H1 (cell line): ENCODE results near the gene KPNA6. TPM values are rescaled to one million over a fixed set of nuclear protein-coding genes. Genes with fewer than 3 reads are reported as not detected.

ENCODE experiments used
- CTCF ChIA-PET: fragments of 300-600 bp; sonication (Branson Sonifier 250); formaldehyde crosslinking; loops from one replicate; lab custom pipeline; 2021; ENCODE audit not compliant: partially characterized antibody; lab: Charles Lee
- POLR2A ChIA-PET: fragments of 300-600 bp; sonication (Branson Sonifier 250); formaldehyde crosslinking; loops from one replicate; lab custom pipeline; 2021; ENCODE audit warnings: inconsistent platforms; ENCODE audit not compliant: partially characterized antibody; lab: Charles Lee
- DNase-seq, 2 experiments: peaks; one replicate each; pipeline versions ENCODE4 v3.0.0 to v3.0.0-alpha.2; 2010 to 2022; ENCODE audit warnings: low spot score in 2 of 2, low read depth in 1 of 2, mixed read lengths in 1 of 2
- FAIRE-seq: peaks from 2 replicates; lab custom pipeline; 2011; peaks lifted over from hg19 to GRCh38; lab: Jason Lieb, UNC
- H2AFZ ChIP-seq: 2 replicates; pipeline ENCODE4 v1.8.1; 2012; ENCODE audit warnings: low read length, inconsistent platforms
- H2AK5ac ChIP-seq: 2 replicates; pipeline ENCODE4 v1.6.1; 2013; ENCODE audit warnings: low read depth, low read length
- H2BK120ac ChIP-seq: replicated peaks from 2 replicates; pipeline ENCODE3; 2013; ENCODE audit warnings: low read depth, low read length, inconsistent platforms
- H2BK12ac ChIP-seq: 2 replicates; pipeline ENCODE4 v1.6.1; 2013; ENCODE audit warnings: low read depth, low read length
- H2BK15ac ChIP-seq: 2 replicates; pipeline ENCODE4 v1.6.1; 2013; ENCODE audit warnings: low read length
- H2BK20ac ChIP-seq: 2 replicates; pipeline ENCODE4 v1.6.1; 2013; ENCODE audit warnings: low read length
- H2BK5ac ChIP-seq: 2 replicates; pipeline ENCODE4 v1.6.1; 2013; ENCODE audit warnings: low read depth, low read length
- H3K14ac ChIP-seq: 2 replicates; pipeline ENCODE4 v1.6.1; 2013; ENCODE audit warnings: inconsistent platforms; ENCODE audit not compliant: insufficient read length
- H3K18ac ChIP-seq: 2 replicates; pipeline ENCODE4 v1.6.1; 2013; ENCODE audit warnings: low read length; ENCODE audit errors: extremely low read depth
- H3K23ac ChIP-seq: 2 replicates; pipeline ENCODE4 v1.6.1; 2013; ENCODE audit warnings: inconsistent platforms; ENCODE audit not compliant: insufficient read length
- H3K23me2 ChIP-seq: 2 replicates; pipeline ENCODE4 v1.6.1; 2013; ENCODE audit warnings: low read depth, low read length
- H3K27ac ChIP-seq: 2 replicates; pipeline ENCODE4 v1.6.1; 2011; ENCODE audit warnings: low read depth, low read length, inconsistent platforms
- H3K27me3 ChIP-seq, 4 experiments: replicated peaks in 1 of 4; 1 replicate in 1 of 4; 2 replicates in 3 of 4; pipeline versions ENCODE4 v1.6.1 to v1.8.1; 2011 to 2013; ENCODE audit warnings: low read length in 3 of 4, mild to moderate bottlenecking in 3 of 4, inconsistent platforms in 2 of 4, mixed read lengths in 2 of 4, moderate library complexity in 1 of 4; ENCODE audit not compliant: control insufficient read depth in 3 of 4, insufficient read depth in 3 of 4; ENCODE audit errors: extremely low read depth in 1 of 4
- H3K36me3 ChIP-seq, 4 experiments: 2 replicates each; pipeline versions ENCODE4 v1.6.1 to v1.8.1; 2011 to 2013; ENCODE audit warnings: mild to moderate bottlenecking in 4 of 4, low read length in 3 of 4, moderate library complexity in 2 of 4, control low read depth in 1 of 4, inconsistent platforms in 1 of 4; ENCODE audit not compliant: insufficient read depth in 4 of 4, control insufficient read depth in 2 of 4
- H3K4ac ChIP-seq: replicated peaks from 2 replicates; pipeline ENCODE3; 2013; ENCODE audit warnings: low read length, low read depth, mixed read lengths, inconsistent platforms; ENCODE audit not compliant: insufficient read length
- H3K4me1 ChIP-seq, 4 experiments: replicated peaks in 1 of 4; 1 replicate in 1 of 4; 2 replicates in 3 of 4; pipeline versions ENCODE4 v1.6.1 to v1.8.1; 2011 to 2013; ENCODE audit warnings: low read length in 3 of 4, inconsistent platforms in 2 of 4, mixed read lengths in 1 of 4; ENCODE audit not compliant: insufficient read depth in 4 of 4, control insufficient read depth in 3 of 4
- H3K4me2 ChIP-seq, 2 experiments: 2 replicates each; pipeline versions ENCODE4 v1.6.1 to v1.8.1; 2011 to 2013; ENCODE audit warnings: low read depth in 2 of 2, low read length in 2 of 2, control low read depth in 1 of 2, inconsistent platforms in 1 of 2, mild to moderate bottlenecking in 1 of 2; ENCODE audit not compliant: insufficient read depth in 1 of 2
- H3K4me3 ChIP-seq, 4 experiments: fragments of 200-600, 300-600 bp in 1 of 4; sonication (generic), shearing (Covaris generic), sonication (Bioruptor Twin) in 1 of 4; 2 replicates each; pipeline versions ENCODE4 v1.5.1 to v1.8.1; 2011 to 2016; ENCODE audit warnings: low read length in 4 of 4, low read depth in 3 of 4, control low read depth in 2 of 4, inconsistent platforms in 2 of 4, mild to moderate bottlenecking in 2 of 4, mixed read lengths in 1 of 4, moderate library complexity in 1 of 4; ENCODE audit not compliant: insufficient read depth in 2 of 4; ENCODE audit errors: extremely low read depth in 1 of 4
- H3K56ac ChIP-seq: replicated peaks from 2 replicates; pipeline ENCODE3; 2013; ENCODE audit warnings: low read depth, mild to moderate bottlenecking, mixed read lengths, low read length, inconsistent platforms; ENCODE audit not compliant: insufficient read length
- H3K79me1 ChIP-seq: 2 replicates; pipeline ENCODE4 v1.6.1; 2013; ENCODE audit warnings: low read depth, low read length, control low read depth
- H3K79me2 ChIP-seq, 2 experiments: 2 replicates each; pipeline versions ENCODE4 v1.6.1 to v1.8.1; 2012 to 2013; ENCODE audit warnings: low read length in 2 of 2, mild to moderate bottlenecking in 2 of 2, inconsistent platforms in 1 of 2; ENCODE audit not compliant: insufficient read depth in 2 of 2, control insufficient read depth in 1 of 2
- H3K9ac ChIP-seq, 4 experiments: replicated peaks in 1 of 4; 1 replicate in 1 of 4; 2 replicates in 3 of 4; pipeline versions ENCODE4 v1.6.1 to v1.8.1; 2011 to 2013; ENCODE audit warnings: low read depth in 3 of 4, low read length in 3 of 4, control low read depth in 2 of 4, mild to moderate bottlenecking in 2 of 4, moderate library complexity in 2 of 4, inconsistent platforms in 1 of 4; ENCODE audit errors: extremely low read depth in 1 of 4
- H3K9me3 ChIP-seq, 2 experiments: 2 replicates each; pipeline versions ENCODE4 v1.6.1 to v1.8.1; 2012 to 2013; ENCODE audit warnings: mild to moderate bottlenecking in 2 of 2, moderate library complexity in 2 of 2, control low read depth in 1 of 2, inconsistent platforms in 1 of 2, low read depth in 1 of 2, low read length in 1 of 2, mixed read lengths in 1 of 2; ENCODE audit not compliant: insufficient read depth in 2 of 2
- H4K20me1 ChIP-seq, 2 experiments: replicated peaks in 1 of 2; 2 replicates each; pipeline versions ENCODE3 to v1.8.1; 2011 to 2013; ENCODE audit warnings: inconsistent platforms in 2 of 2, low read length in 2 of 2, mild to moderate bottlenecking in 1 of 2; ENCODE audit not compliant: insufficient read depth in 2 of 2, control insufficient read depth in 1 of 2
- H4K5ac ChIP-seq: 2 replicates; pipeline ENCODE4 v1.6.1; 2013; ENCODE audit warnings: low read length, low read depth, mixed read lengths, inconsistent platforms; ENCODE audit not compliant: insufficient read length
- H4K8ac ChIP-seq: 2 replicates; pipeline ENCODE4 v1.8.0; 2013; ENCODE audit warnings: mild to moderate bottlenecking, moderate library complexity, low read length, inconsistent platforms; ENCODE audit not compliant: insufficient read depth; ENCODE audit errors: extremely low read depth
- H4K91ac ChIP-seq: replicated peaks from 2 replicates; pipeline ENCODE3; 2013; ENCODE audit warnings: low read length, mixed read lengths, inconsistent platforms; ENCODE audit not compliant: insufficient read length
- ASH2L ChIP-seq: fragments of 200-600, 300-600 bp; sonication (generic); IDR thresholded peaks from one replicate; pipeline ENCODE4 v1.7.1; 2017; ENCODE audit warnings: low read length
- BCL11A ChIP-seq, 2 experiments: IDR thresholded peaks; one replicate each; pipeline ENCODE4 v1.6.1; 2011; ENCODE audit warnings: low read depth in 2 of 2, low read length in 2 of 2, mild to moderate bottlenecking in 2 of 2
- BRCA1 ChIP-seq: IDR thresholded peaks from 2 replicates; pipeline ENCODE4 v1.6.1; 2012; ENCODE audit warnings: low read depth, low read length, improper control_type of control experiment
- HDAC2 ChIP-seq, 2 experiments: fragments of 300-600 bp in 1 of 2; sonication (generic) in 1 of 2; IDR thresholded peaks; 2 replicates each; pipeline ENCODE4 v1.6.1; 2011 to 2012; ENCODE audit warnings: low read depth in 2 of 2, low read length in 2 of 2, mild to moderate bottlenecking in 2 of 2, moderate library complexity in 2 of 2, borderline replicate concordance in 1 of 2, inconsistent platforms in 1 of 2
- PHF8 ChIP-seq: fragments of 200-600 bp; sonication (generic); conservative IDR thresholded peaks from 2 replicates; pipeline ENCODE4 v1.7.1; 2012; ENCODE audit warnings: low read depth, mild to moderate bottlenecking, inconsistent platforms, low read length, moderate library complexity
- POLR2A ChIP-seq, 2 experiments: IDR thresholded peaks; 1 replicate in 1 of 2; 2 replicates in 1 of 2; pipeline ENCODE4 v1.6.1; 2011; ENCODE audit warnings: low read depth in 2 of 2, low read length in 2 of 2, mild to moderate bottlenecking in 2 of 2; ENCODE audit errors: control extremely low read depth in 1 of 2
- POU5F1 ChIP-seq: IDR thresholded peaks from 2 replicates; pipeline ENCODE4 v1.6.1; 2011; ENCODE audit warnings: low read depth, mild to moderate bottlenecking, low read length, moderate library complexity
- RAD21 ChIP-seq, 2 experiments: IDR thresholded peaks in 1 of 2; conservative IDR thresholded peaks in 1 of 2; 2 replicates each; pipeline ENCODE4 v1.6.1; 2011; ENCODE audit warnings: low read depth in 2 of 2, low read length in 2 of 2, improper control_type of control experiment in 1 of 2, inconsistent platforms in 1 of 2, mild to moderate bottlenecking in 1 of 2, moderate library complexity in 1 of 2
- TEAD4 ChIP-seq: IDR thresholded peaks from 2 replicates; pipeline ENCODE4 v1.6.1; 2012; ENCODE audit warnings: low read depth, low read length, inconsistent platforms, mixed read lengths
- WGBS, 2 experiments: shearing (Covaris generic) in 1 of 2; methylation state at CpG; one replicate each; pipeline versions ENCODE4 v1.1.6 to v1.1.7; 2013 to 2015; ENCODE audit warnings: low lambda C conversion rate in 2 of 2, mixed read lengths in 2 of 2, inconsistent platforms in 1 of 2, low coverage in 1 of 2, missing lambda C conversion rate in 1 of 2; ENCODE audit not compliant: insufficient replicate concordance in 2 of 2, insufficient coverage in 1 of 2, insufficient read length in 1 of 2; ENCODE audit errors: extremely low coverage in 1 of 2, missing lambda C conversion rate in 1 of 2; 5-methylcytosine and 5-hydroxymethylcytosine counted together
- polyA plus RNA-seq, 7 experiments: library from polyadenylated mRNA; depleted of rRNA in 3 of 7; stranded (reverse) in 5 of 7; unstranded in 2 of 7; fragments of >200 nt in 5 of 7; fragments of 200-250 nt in 2 of 7; gene quantifications; 1 replicate in 5 of 7; 2 replicates in 1 of 7; 4 replicates in 1 of 7; pipeline versions ENCODE4 v1.2.1 to v1.2.3, GENCODE V29; 2011 to 2013; ENCODE audit warnings: missing spikeins in 2 of 7, mixed read lengths in 2 of 7
- total RNA-seq: library from RNA; stranded (reverse); fragmentation: NEBNext Ultra II Directional; extraction: Animal tissue kit (Norgen Biotek cat#: 25700); gene quantifications from 2 replicates; pipeline ENCODE4 v1.2.1, GENCODE V29; 2021

KPNA6 gene
- total and polyA plus RNA-seq, 2 of the 8 experiments (the other 6 are each of a cell fraction or from before 2014, with no cell fraction given), result 24.2 to 120 TPM

DNA sequence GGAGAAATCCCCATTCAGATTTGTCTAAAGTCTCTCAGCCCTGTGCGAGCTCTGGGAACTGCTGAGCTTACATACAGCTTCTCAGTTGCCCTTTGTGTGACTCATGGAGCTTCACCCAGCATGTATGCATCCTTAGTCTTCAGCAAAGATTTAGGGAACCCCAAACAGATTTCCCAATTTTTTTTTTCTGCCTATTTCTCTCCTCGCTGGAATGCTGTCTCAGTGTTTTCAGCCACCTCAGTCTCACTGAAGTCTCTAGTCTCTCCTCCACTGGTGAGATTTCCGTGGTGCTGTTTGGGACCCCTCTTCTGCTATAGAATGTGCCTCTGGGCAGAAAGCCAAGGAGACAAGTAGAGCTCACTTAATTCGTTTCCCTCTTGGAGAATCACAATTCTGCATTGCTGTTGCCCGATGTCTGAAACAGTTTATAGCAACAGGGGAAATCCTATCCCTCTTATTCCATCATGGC is 43.5 kb downstream of the KPNA6 start:
- H2AFZ ChIP-seq, result no peak overlapping the region
- peaks cover 0 to 46% of the 10 kb centered on the region in 2 experiments; a peak in 2 of 4 replicates for H3K79me2 ChIP-seq
- H3K36me3 ChIP-seq, result peaks cover 0 to 6% (median 4%) of the 10 kb centered on the region in 4 experiments; a peak in 7 of 8 replicates
- H3K4me1 ChIP-seq, result no peaks in the 10 kb centered on the region
- H3K14ac ChIP-seq, result no peak overlapping the region
- peaks cover 4% of the 10 kb centered on the region for H3K79me1 ChIP-seq
- no peak overlapping the region for H2BK5ac ChIP-seq
- H3K4me3 ChIP-seq, result no peak overlapping the region
- no peak overlapping the region for H2AK5ac ChIP-seq
- no peak overlapping the region for H3K18ac ChIP-seq
- H3K4me2 ChIP-seq, result no peak overlapping the region
- no peak overlapping the region for H2BK20ac ChIP-seq
- H4K91ac ChIP-seq, result no peak overlapping the region
- no peak overlapping the region for H2BK15ac ChIP-seq
- H4K5ac ChIP-seq, result no peak overlapping the region
- no peak overlapping the region for H3K27ac ChIP-seq
- TF ChIP-seq BRCA1, result no peak
- TF ChIP-seq BCL11A (IDR thresholded peaks at IDR 0.05; ENCODE audit: low read depth in 2 of 2, low read length in 2 of 2), result no peak
- TF ChIP-seq RAD21 (IDR thresholded peaks at IDR 0.05 in 1 of 2, conservative IDR thresholded peaks at IDR 0.05 in 1 of 2; ENCODE audit: low read depth in 2 of 2, low read length in 2 of 2), result no peak
- no peak for TF ChIP-seq POU5F1
- no peak for TF ChIP-seq HDAC2 (IDR thresholded peaks at IDR 0.05; ENCODE audit: borderline replicate concordance in 1 of 2, low read depth in 2 of 2, low read length in 2 of 2)
- no peak for TF ChIP-seq PHF8
- TF ChIP-seq TEAD4, result no peak
- no peak for TF ChIP-seq ASH2L
- no peak for TF ChIP-seq POLR2A (IDR thresholded peaks at IDR 0.05; ENCODE audit: control extremely low read depth in 1 of 2, low read depth in 2 of 2, low read length in 2 of 2)
- H2BK120ac ChIP-seq, result no peak overlapping the region
- FAIRE-seq (no peak), DNase-seq (no peak)
- no peak overlapping the region for H2BK12ac ChIP-seq
- H3K9me3 ChIP-seq, result no peaks in the 10 kb centered on the region
- no peak overlapping the region for H3K9ac ChIP-seq
- H3K27me3 ChIP-seq, result no peaks in the 10 kb centered on the region
- 90% methylated on average over 5 of the region's 5 CpGs; no CpG with 5 or more reads in 1 of the 2 experiments for WGBS, 2 experiments
- no peak overlapping the region for H3K23ac ChIP-seq
- no peak overlapping the region for H4K8ac ChIP-seq
- no peak overlapping the region for H3K56ac ChIP-seq
- CTCF ChIA-PET, result interaction anchor here (0.9 to 1.3 kb wide), 3 partner anchors 17 to 188 kb away, joined by 4 to 5 read pairs (median 4); no protein-coding TSS in a partner anchor
- POLR2A ChIA-PET, result interaction anchor here (1.3 to 1.4 kb wide), 2 partner anchors 35 to 43 kb away, joined by 3 read pairs; partner anchors contain the start of gene KPNA6
- no peak overlapping the region for H3K4ac ChIP-seq
- no peaks in the 10 kb centered on the region for H3K23me2 ChIP-seq
- H4K20me1 ChIP-seq, result peaks cover 0 to 3% of the 10 kb centered on the region in 2 experiments
